ENCODE measurements around the gene DGKQ. TPM values are rescaled to one million over a fixed set of nuclear protein-coding genes. Genes with fewer than 3 reads are reported as not detected.

DGKQ gene
- polyA plus RNA-seq, 3 donors = 5.5 to 10.4 (median 8.6) TPM

- no peak for DNase-seq (ENCODE audit: extremely low read depth in 1 of 11, low read depth in 9 of 11, low spot score in 4 of 11)
Observed at GRCh38 chr4:914531-914930, 58.8 kb downstream of the DGKQ start.

- DNase-seq (ENCODE audit: extremely low read depth in 1 of 11, low read depth in 9 of 11, low spot score in 4 of 11) = peak in 1 of 11 donors; percentile 9
Observed at GRCh38 chr4:913280-913618, 60.1 kb downstream of the DGKQ start.

- DNase-seq (ENCODE audit: extremely low read depth in 1 of 11, low read depth in 9 of 11, low spot score in 4 of 11) = no peak
Observed at GRCh38 chr4:912548-913279, 60.7 kb downstream of the DGKQ start.

- no peak for DNase-seq (ENCODE audit: extremely low read depth in 1 of 11, low read depth in 9 of 11, low spot score in 4 of 11)
Observed at GRCh38 chr4:911871-912490, 61.4 kb downstream of the DGKQ start.

- no peak for DNase-seq (ENCODE audit: extremely low read depth in 1 of 11, low read depth in 9 of 11, low spot score in 4 of 11)
Observed at GRCh38 chr4:911221-911751, 62.1 kb downstream of the DGKQ start.

GRCh38 chr4:910366-911091, 62.8 kb downstream of the DGKQ start:
- DNase-seq (ENCODE audit: extremely low read depth in 1 of 11, low read depth in 9 of 11, low spot score in 4 of 11) = no peak

GRCh38 chr4:909821-910220, 63.5 kb downstream of the DGKQ start:
- no peak for DNase-seq (ENCODE audit: extremely low read depth in 1 of 11, low read depth in 9 of 11, low spot score in 4 of 11)

GRCh38 chr4:909131-909571, 64.2 kb downstream of the DGKQ start:
- DNase-seq (ENCODE audit: extremely low read depth in 1 of 11, low read depth in 9 of 11, low spot score in 4 of 11) = no peak

Other genes starting within 250 kb of the DGKQ start
- gene CPLX1, start 147.4 kb downstream of the DGKQ start, polyA plus RNA-seq (ENCODE audit: insufficient read length in 3 of 3) = 1 to 10 TPM; 1.2 to 4.0 (median 3.2) TPM
- gene GAK, start 41.3 kb downstream of the DGKQ start, polyA plus RNA-seq (ENCODE audit: insufficient read length in 3 of 3) = 10 to 100 TPM; 52.5 to 87.8 (median 68.3) TPM
- gene TMEM175, start 41.1 kb downstream of the DGKQ start, polyA plus RNA-seq (ENCODE audit: insufficient read length in 3 of 3) = 10 to 100 TPM; 20.6 to 29.6 (median 26.3) TPM
- gene IDUA, start 13.5 kb upstream of the DGKQ start, polyA plus RNA-seq (ENCODE audit: insufficient read length in 3 of 3) = 10 to 100 TPM; 11.5 to 19.0 (median 17.4) TPM
- gene SLC26A1, start 19.8 kb upstream of the DGKQ start, polyA plus RNA-seq (ENCODE audit: insufficient read length in 3 of 3) = 10 to 100 TPM in 2 of 3 donors, 1 to 10 TPM in 1; 8.2 to 15.9 (median 14.0) TPM
- 10 to 100 TPM; 35.1 to 43.3 (median 36.3) TPM for gene FGFRL1, start 38.1 kb upstream of the DGKQ start, polyA plus RNA-seq (ENCODE audit: insufficient read length in 3 of 3)
- gene RNF212, start 140.0 kb upstream of the DGKQ start, polyA plus RNA-seq (ENCODE audit: insufficient read length in 3 of 3) = 10 to 100 TPM in 2 of 3 donors, 1 to 10 TPM in 1; 9.4 to 19.3 (median 10.0) TPM
- 10 to 100 TPM in 1 of 3 donors, 1 to 10 TPM in 2; 5.0 to 20.7 (median 9.5) TPM for gene SPON2, start 199.0 kb upstream of the DGKQ start, polyA plus RNA-seq (ENCODE audit: insufficient read length in 3 of 3)